HG03354 (cell line): ENCODE results near the gene AKIRIN2.
"Not testable (repeated sequence)": the region's sequence is repeated elsewhere in the genome, so short reads cannot be mapped to it uniquely, and the experiment has no call there.

ENCODE experiments used
- ATAC-seq: cut with Tn5 transposase; IDR thresholded peaks from one replicate; pipeline ENCODE4 v1.9.1; 2021; ENCODE audit warnings: mild to moderate bottlenecking; ENCODE audit not compliant: unreplicated experiment, poor library complexity, severe bottlenecking

The AKIRIN2 gene

GRCh38 chr6:87696817-87697216 lies 5.2 kb downstream of the AKIRIN2 start:
- not testable (repeated sequence) for ATAC-seq

- no peak for ATAC-seq
These were observed 9.9 kb downstream of the AKIRIN2 start for GRCh38 chr6:87692086-87692485.

DNA sequence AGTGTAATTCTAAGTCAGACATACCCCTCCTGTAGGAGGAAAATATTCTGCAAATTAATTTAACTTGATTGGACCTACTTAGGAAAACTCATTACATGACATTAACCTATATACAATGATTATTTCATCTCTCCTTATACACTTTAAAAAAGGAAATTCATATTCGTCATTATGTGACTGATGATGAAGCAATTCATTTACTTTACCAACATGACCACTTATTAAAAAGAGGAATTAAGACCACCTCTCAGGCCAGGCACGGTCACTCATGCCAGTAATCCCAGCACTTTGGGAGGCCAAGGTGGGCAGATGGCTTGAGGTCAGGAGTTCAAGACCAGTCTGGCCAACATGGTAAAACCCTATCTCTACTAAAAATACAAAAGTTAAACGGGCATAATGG lies 11.6 kb downstream of the AKIRIN2 start:
- no peak for ATAC-seq

- not testable (repeated sequence) for ATAC-seq
These were observed 14.1 kb downstream of the AKIRIN2 start for GRCh38 chr6:87687893-87688292.

GRCh38 chr6:87687296-87687695 lies 14.7 kb downstream of the AKIRIN2 start:
- no peak for ATAC-seq

- ATAC-seq = not testable (repeated sequence)
These were observed 15.3 kb downstream of the AKIRIN2 start for GRCh38 chr6:87686636-87687205.

GRCh38 chr6:87684895-87685654 lies 17.0 kb downstream of the AKIRIN2 start:
- ATAC-seq = no peak

DNA sequence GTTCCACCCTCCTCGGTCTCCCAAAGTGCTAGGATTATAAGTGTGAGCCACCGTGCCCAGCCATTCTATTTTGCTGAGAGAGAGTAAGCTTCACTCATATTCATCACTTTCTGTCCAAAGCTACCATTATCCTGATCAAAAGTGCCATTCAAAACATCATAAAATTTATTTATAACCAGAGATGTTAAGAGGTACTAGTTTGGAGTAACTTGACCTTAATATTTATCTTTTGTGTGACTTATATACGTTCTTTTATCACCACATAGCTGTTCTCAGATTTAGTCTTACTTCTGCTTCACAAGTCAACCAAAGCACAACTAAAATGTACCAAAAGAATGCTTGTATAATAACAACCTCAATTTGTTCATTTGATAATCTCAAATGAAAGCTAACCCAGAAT lies 18.1 kb downstream of the AKIRIN2 start:
- ATAC-seq = no peak

GRCh38 chr6:87682310-87682709 lies 19.7 kb downstream of the AKIRIN2 start:
- peak; percentile 64 for ATAC-seq

DNA sequence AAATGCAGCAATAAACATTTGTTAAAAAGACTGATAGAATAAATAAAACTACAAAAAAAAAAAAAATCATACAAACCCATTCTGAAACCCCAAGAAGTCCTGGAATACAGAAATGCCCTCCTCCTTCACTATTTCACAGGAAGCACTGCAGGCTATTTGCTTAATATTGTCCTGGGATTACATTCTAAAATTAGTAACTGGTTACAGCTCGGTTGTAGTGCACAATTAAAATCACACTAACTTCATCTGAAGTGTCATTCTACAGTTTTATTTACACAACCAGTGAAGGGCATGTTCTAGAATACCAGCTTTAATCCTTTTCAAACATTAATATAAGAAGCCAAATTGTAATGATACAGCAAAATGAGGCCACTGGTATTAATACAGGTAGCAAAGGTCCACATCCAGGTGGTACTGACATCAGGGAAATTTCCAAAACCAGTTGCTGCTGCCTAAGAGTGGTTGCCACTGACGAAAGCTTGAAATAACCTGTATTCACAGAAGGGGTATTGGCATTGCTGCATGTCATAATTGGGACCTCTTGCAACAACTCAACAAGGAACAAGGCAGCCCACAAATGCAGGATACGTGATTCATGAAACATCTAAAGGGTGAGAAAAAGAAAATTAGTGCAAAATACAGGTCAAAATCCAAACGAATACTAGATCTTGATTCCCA lies 26.9 kb downstream of the AKIRIN2 start:
- ATAC-seq = no peak

DNA sequence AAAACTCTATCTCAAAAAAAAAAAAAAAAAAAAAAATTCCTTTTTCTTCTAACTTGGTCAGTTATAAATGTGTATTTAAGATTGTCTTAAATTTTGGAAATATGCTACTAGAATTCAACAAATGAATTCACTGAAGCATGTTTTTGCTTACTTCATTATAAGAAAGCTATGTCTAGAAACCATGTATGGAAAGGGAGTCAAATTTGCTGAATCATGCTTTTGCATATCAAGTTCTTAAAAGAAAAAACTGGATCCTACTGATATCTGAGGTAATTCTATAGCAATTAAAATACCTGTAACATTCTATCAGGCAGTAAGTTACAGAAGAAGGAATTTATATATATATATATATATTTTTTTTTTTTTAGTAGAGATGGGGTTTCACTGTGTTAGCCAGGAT lies 27.7 kb downstream of the AKIRIN2 start:
- ATAC-seq = no peak

DNA sequence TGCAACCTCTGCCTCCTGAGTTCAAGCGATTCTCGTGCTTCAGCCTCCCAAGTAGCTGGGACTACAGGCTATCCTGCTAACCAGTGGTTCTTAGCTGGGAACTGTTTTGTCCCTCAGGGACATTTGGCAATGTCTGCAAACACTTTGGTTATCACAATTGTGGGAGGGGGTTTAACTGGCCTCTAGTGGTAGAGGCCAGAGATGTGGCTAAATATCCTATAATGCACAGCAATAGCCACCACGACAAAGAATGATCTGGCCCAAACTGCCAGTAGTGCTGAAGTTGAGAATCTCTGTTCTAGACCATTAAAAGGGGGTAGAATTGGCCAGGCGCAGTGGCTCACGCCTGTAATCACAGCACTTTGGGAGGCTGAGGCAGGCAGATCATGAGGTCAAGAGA lies 28.8 kb downstream of the AKIRIN2 start:
- no peak for ATAC-seq

DNA sequence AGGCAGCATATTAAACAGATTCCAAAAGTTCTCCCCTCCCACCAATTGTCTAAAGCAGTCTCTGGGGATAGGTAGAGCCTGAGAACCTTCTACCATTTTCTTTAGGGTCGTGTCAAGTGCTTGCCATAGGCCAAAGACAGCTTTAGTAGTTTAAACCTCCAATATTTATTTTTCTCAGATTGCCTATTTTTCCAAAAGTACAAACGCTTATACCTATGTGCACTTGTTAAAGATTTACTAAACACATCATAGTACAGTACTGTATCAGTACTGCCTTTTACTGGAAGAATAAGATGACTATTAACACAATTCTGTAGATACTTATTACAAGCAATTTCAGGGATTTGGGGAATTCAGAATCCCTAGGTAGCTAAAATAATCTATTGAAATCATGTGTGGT lies 29.4 kb downstream of the AKIRIN2 start:
- no peak for ATAC-seq

- ATAC-seq = no peak
These were observed 30.4 kb downstream of the AKIRIN2 start for GRCh38 chr6:87671555-87672029.

DNA sequence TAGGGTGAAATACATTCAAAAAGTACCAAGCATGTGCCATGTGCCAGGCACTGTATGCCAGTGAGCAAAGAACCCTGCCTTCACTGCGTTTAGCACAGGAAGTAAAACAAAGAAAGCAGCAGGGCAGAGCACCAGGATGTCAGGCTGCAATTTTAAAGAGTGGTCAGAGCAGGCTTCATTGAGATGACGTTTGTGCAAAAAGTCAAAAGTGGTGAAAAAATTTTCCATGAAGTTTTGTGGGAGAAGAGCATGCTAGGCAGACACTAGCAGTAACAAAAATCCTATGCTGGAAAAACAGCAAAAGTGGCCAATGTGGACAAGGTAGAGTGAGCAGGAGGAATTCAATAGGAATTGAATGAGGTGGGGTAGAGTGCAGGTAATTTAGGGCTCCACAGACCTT lies 31.3 kb downstream of the AKIRIN2 start:
- no peak for ATAC-seq

DNA sequence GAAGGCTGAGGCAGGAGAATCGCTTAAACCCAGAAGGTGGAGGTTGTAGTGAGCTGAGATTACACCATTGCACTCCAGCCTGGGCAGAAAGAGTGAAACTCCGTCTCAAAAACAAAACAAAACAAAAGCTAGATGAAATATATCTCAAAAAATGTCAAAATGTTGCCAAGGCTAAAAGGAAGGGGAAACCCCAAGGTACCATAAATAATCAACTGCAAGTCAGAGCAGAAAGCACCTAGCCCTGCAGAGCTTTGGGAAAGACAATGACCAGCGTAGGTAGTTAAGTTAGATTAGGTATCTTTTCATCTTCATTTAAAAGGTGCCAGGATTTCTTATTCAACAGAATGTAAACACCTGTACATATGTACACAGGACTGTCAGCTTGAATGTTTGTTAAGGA lies 33.0 kb downstream of the AKIRIN2 start:
- no peak for ATAC-seq

- no peak for ATAC-seq
These were observed 34.0 kb downstream of the AKIRIN2 start for GRCh38 chr6:87668013-87668412.

DNA sequence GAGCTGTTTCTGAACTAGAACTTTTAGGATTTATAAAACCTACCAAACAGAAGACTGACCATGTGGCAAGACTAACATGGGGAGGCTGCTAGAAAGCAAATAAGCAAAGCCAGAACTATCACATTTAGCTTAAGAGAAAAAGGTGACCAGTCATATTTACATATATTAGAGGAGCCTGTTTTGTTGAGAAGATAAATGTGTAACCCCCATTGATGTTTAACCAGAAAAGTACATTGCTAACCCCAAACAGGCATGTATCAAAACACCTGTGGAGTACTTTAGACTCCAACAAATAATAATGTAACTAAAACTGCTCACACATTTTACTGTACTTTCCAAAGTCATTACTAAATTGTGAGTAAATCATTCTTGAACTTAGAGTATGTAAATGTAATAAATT lies 35.0 kb downstream of the AKIRIN2 start:
- ATAC-seq = peak; percentile 80

DNA sequence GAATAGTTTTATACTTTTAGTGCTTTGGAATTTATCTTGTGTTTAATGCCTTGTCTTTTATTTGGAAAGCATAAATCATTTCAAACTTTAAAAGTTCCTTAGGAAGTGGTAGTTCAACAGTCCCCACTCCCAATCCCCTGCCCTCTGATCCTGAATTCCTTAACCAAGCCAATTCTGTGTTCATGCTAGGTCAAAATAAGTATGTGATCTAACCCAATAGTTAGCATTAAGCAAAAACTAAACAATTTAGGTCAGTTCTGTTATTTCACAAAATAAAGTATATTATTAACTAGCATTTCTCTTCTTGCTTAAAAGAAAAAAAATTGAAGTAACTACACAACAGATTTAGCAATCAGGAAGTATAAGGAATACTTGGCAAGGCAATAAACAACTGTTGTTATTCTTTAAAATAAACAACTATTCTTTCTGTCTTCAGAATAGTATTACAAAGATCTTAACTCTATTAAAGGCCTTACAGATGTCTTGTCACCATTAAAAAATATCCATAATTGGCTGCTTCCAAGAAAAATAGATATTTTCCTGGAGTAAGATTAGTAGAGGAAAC lies 37.0 kb downstream of the AKIRIN2 start:
- ATAC-seq = no peak

DNA sequence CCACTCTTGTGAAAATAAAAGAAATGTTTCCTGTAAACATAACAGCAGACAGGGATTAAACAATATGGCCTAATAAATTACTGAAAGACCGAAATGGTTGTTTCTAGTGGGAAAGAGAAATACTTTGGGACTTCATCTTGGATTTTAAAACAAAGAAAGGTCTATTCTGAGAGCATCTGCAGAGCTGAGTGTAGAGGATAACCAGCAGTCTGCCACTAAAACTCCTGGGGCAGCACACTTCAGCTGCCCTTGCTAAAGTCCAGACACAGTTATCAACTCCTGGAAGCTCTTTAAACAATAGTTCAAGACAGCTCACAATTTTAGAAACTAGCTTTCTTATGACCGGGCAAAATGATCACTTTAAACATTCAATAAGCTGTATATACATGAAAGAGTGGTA lies 38.6 kb downstream of the AKIRIN2 start:
- ATAC-seq = no peak

DNA sequence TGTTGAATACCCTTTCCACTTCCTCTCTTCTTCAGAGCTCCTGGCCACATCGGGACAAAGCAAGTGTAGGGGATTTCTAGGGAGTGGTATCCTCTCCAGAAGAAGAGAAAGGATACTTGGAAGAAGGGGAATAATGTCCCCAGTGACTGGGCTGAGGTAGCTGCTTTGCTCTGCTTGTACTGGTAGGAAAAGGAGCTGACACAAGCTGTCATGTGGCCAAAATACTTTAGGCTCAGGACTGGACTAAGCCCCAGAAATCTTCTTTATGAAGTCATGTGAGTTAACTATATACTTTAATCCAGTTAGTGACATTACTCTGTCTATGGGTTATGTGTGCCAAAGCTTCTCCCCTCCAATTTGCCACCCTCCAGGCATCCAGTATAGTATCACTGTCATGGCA lies 40.5 kb downstream of the AKIRIN2 start:
- no peak for ATAC-seq
